ENCODE results near the gene TM6SF1. TPM values are rescaled to one million over a fixed set of nuclear protein-coding genes. Genes with fewer than 3 reads are reported as not detected.
A peak's percentile ranks its signal among the peaks of the same experiment; 100 is the strongest.

Gene TM6SF1
- total RNA-seq, 2 donors from 2014 or later: 7.3 to 30.2 TPM

DNA sequence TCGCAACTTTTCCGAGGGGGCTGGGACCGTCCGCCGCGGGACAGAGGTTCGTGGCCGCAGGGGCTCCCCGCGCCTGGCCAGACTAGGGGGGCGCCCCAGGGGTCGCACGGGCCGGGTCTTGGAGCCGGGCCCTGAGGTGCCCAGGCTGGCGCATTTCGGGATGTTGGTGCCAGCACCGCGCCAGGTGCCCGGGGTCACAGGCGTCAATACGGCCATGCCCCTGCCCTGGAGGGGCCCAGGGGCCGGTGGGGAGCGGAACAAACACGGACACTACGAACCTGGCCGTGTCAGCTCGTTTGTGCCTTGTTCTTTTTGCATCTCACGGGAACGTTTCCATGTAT, 366 bp downstream of the TM6SF1 start:
- Histone ChIP-seq H3K4me1 (peaks cover 0 to 42% of the 10 kb centered on the region in 2 donors), H3K9me3 (no peaks in the 10 kb centered on the region), H3K27me3 (no peaks in the 10 kb centered on the region), H3K36me3 (no peaks in the 10 kb centered on the region), H3K4me3 (peak overlapping the region; percentile 51 to 70), H3K27ac (peak overlapping the region; percentile 52 to 76)
- DNase-seq (ENCODE audit: low spot score): no peak
- TF ChIP-seq CTCF (IDR thresholded peaks at IDR 0.05): no peak

DNA sequence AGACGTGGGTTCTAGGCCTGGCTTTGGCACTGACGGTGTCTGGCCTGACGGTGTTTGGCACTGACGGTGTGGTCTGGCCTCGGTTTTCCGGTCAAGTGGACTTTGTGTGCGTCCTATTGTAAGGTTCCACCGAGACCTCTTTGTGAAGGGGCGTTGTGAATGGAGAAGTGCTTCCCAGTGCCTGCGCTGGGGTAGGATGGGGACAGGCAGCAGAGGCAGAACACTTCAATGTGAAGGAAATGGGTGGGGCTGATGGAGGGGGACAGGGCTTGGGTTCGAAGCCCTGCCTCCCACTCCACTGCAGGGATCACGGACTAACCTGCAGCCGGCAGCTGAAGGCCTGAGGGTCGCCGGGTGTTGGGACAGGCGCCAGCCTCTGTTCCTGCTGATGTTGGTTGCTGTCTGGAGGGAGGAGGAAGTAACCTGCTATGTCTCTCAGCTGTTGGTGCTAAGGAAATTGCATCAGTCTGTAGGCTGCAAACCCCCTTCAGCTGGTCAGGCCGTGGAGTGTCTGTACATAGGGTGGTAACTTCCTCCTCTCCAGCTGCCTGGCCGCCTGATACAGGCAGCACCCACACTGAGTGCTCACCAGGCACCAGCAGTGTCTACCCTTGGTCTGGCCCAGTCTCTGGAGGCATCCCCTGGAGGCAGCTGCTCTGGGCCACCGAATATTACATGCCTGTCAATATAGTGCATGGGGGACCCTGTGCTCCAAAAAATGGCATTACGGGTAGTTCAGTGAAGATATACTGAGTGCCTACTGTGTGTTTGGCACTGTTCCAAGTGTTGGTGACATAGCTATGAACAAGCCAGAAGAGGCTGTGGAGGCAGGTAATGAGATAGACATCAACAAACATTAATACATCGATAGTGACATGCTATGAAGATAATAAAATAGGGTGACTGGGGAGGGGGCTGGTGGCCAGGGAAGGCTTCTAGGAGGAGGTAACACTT, 1.1 kb downstream of the TM6SF1 start:
- Histone ChIP-seq H3K27me3 (no peaks in the 10 kb centered on the region), H3K27ac (peak overlapping the region; percentile 52 to 76)
- peak; percentile 72 for DNase-seq (ENCODE audit: low spot score)

GRCh38 chr15:83109532-83109931, 2.1 kb downstream of the TM6SF1 start:
- no peaks in the 10 kb centered on the region for H3K27me3 ChIP-seq
- no peak for TF ChIP-seq CTCF (IDR thresholded peaks at IDR 0.05)

More for the DNA sequence above, 1.1 kb downstream of the TM6SF1 start:
- H3K36me3 ChIP-seq: no peaks in the 10 kb centered on the region
- H3K4me3 ChIP-seq: peak overlapping the region; percentile 51 to 70
- TF ChIP-seq CTCF (IDR thresholded peaks at IDR 0.05): no peak
- H3K4me1 ChIP-seq: peaks cover 0 to 50% of the 10 kb centered on the region in 2 donors
- H3K9me3 ChIP-seq: no peaks in the 10 kb centered on the region

DNA sequence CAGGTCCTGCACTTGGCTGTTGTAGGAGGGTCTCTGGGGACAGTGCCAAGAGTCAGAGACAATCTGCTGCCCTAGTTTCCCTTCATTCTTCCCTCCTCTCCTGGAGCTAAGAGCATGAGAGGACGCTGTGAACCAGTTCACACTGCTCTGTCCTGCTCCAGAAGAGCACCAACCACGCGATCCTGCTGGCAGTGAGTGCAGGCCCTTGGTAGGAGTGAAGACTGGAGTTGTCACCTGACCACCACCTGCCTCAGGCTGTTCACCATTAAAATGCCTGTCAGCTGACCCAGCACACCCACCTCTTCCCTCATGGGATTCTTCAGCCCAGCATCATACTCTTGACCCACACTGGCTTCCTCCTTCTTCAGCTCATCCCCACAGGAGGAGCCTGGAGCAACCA, 2.9 kb downstream of the TM6SF1 start:
- Histone ChIP-seq H3K4me3 (no peak overlapping the region), H3K27me3 (no peaks in the 10 kb centered on the region), H3K27ac (no peak overlapping the region), H3K4me1 (peaks cover 0 to 53% of the 10 kb centered on the region in 2 donors), H3K9me3 (no peaks in the 10 kb centered on the region), H3K36me3 (peaks cover 11% of the 10 kb centered on the region)
- no peak for TF ChIP-seq CTCF (IDR thresholded peaks at IDR 0.05)
- DNase-seq (ENCODE audit: low spot score): no peak

More at GRCh38 chr15:83109532-83109931, 2.1 kb downstream of the TM6SF1 start:
- DNase-seq (ENCODE audit: low spot score): no peak
- H3K27ac ChIP-seq: no peak overlapping the region
- H3K36me3 ChIP-seq: peaks cover 6% of the 10 kb centered on the region
- H3K9me3 ChIP-seq: no peaks in the 10 kb centered on the region
- H3K4me1 ChIP-seq: peaks cover 0 to 53% of the 10 kb centered on the region in 2 donors
- no peak overlapping the region for H3K4me3 ChIP-seq

GRCh38 chr15:83111149-83111548, 3.7 kb downstream of the TM6SF1 start:
- H3K27ac ChIP-seq: no peak overlapping the region
- H3K4me3 ChIP-seq: no peak overlapping the region
- no peak for TF ChIP-seq CTCF (IDR thresholded peaks at IDR 0.05)
- no peaks in the 10 kb centered on the region for H3K9me3 ChIP-seq
- peaks cover 11% of the 10 kb centered on the region for H3K36me3 ChIP-seq
- DNase-seq (ENCODE audit: low spot score): no peak
- no peaks in the 10 kb centered on the region for H3K27me3 ChIP-seq
- peaks cover 0 to 53% of the 10 kb centered on the region in 2 donors for H3K4me1 ChIP-seq
